HEK293 (cell line): ENCODE results near the gene FHIT.

ENCODE experiments used
- CTCF ChIA-PET: fragments of 350-600 bp; formaldehyde crosslinking; extraction: SDS; loops from one replicate; lab custom pipeline; 2021; ENCODE audit warnings: antibody characterized with exemption; lab: Yijun Ruan, JAX
- POLR2A ChIA-PET: fragments of 300-600 bp; formaldehyde crosslinking; extraction: SDS; loops from one replicate; lab custom pipeline; 2020; ENCODE audit warnings: antibody characterized with exemption, inconsistent platforms; lab: Yijun Ruan, JAX
- H3K27ac ChIP-seq: fragments of 200-500 bp; sonication (Bioruptor generic); 2 replicates; pipeline ENCODE4 v1.5.1; 2014; ENCODE audit warnings: low read depth, low read length, control low read depth, inconsistent platforms; ENCODE audit errors: extremely low read depth
- H3K36me3 ChIP-seq, 2 experiments: fragments of 200-500 bp in 1 of 2; sonication (Bioruptor generic) in 1 of 2; 1 replicate in 1 of 2; 2 replicates in 1 of 2; pipeline ENCODE4 v1.5.1; 2014 to 2017; ENCODE audit warnings: inconsistent platforms in 2 of 2, low read length in 2 of 2; ENCODE audit not compliant: control insufficient read depth in 2 of 2, insufficient read depth in 1 of 2
- H3K4me1 ChIP-seq: fragments of 200-500 bp; sonication (Bioruptor generic); 2 replicates; pipeline ENCODE4 v1.5.1; 2014; ENCODE audit warnings: mild to moderate bottlenecking, low read length, inconsistent platforms; ENCODE audit not compliant: control insufficient read depth, insufficient read depth
- H3K4me3 ChIP-seq: 2 replicates; pipeline ENCODE4 v1.5.1; 2011; ENCODE audit warnings: low read depth, mild to moderate bottlenecking, control low read depth, low read length, moderate library complexity
- H3K9me3 ChIP-seq: fragments of 200-500 bp; sonication (Bioruptor generic); 2 replicates; pipeline ENCODE4 v1.5.1; 2014; ENCODE audit warnings: low read depth, low read length, inconsistent platforms; ENCODE audit not compliant: control insufficient read depth, insufficient read depth
- BCL11A ChIP-seq: fragments of 450-650 bp; formaldehyde crosslinking; IDR thresholded peaks from 2 replicates; pipeline ENCODE4 v1.5.1; 2016; ENCODE audit warnings: low read depth, missing biosample characterization, missing genetic modification characterization
- FEZF1 ChIP-seq: fragments of 450-650 bp; formaldehyde crosslinking; IDR thresholded peaks from 2 replicates; pipeline ENCODE4 v1.5.1; 2016; ENCODE audit warnings: missing biosample characterization, missing genetic modification characterization
- HOXA7 ChIP-seq: sonication (generic); formaldehyde crosslinking; IDR thresholded peaks from 2 replicates; pipeline ENCODE4 v1.8.1; 2022; ENCODE audit warnings: missing genetic modification reagents, borderline replicate concordance
- IKZF3 ChIP-seq: fragments of 450-650 bp; IDR thresholded peaks from 2 replicates; pipeline ENCODE4 v1.5.0; 2018; ENCODE audit warnings: missing biosample characterization, mild to moderate bottlenecking, missing genetic modification characterization, moderate library complexity
- SP7 ChIP-seq: fragments of 450-650 bp; formaldehyde crosslinking; IDR thresholded peaks from 2 replicates; pipeline ENCODE4 v1.5.1; 2016; ENCODE audit warnings: missing biosample characterization, missing genetic modification characterization
- ZEB2 ChIP-seq: fragments of 450-650 bp; formaldehyde crosslinking; IDR thresholded peaks from 2 replicates; pipeline ENCODE4 v1.5.1; 2016; ENCODE audit warnings: missing biosample characterization, missing genetic modification characterization
- ZFP3 ChIP-seq: fragments of 450-650 bp; formaldehyde crosslinking; IDR thresholded peaks from 2 replicates; pipeline ENCODE4 v1.5.1; 2016; ENCODE audit warnings: low read depth, missing biosample characterization, missing genetic modification characterization
- ZIC2 ChIP-seq: fragments of 450-650 bp; formaldehyde crosslinking; IDR thresholded peaks from 2 replicates; pipeline ENCODE4 v1.5.1; 2016; ENCODE audit warnings: missing biosample characterization, missing genetic modification characterization
- ZNF114 ChIP-seq: fragments of 450-650 bp; formaldehyde crosslinking; IDR thresholded peaks from 2 replicates; pipeline ENCODE4 v1.5.0; 2017; ENCODE audit warnings: missing biosample characterization, missing genetic modification characterization
- ZNF121 ChIP-seq: fragments of 450-650 bp; formaldehyde crosslinking; IDR thresholded peaks from 2 replicates; pipeline ENCODE4 v1.5.1; 2016; ENCODE audit warnings: missing biosample characterization, missing genetic modification characterization
- ZNF146 ChIP-seq: fragments of 450-650 bp; formaldehyde crosslinking; IDR thresholded peaks from 2 replicates; pipeline ENCODE4 v1.5.1; 2016; ENCODE audit warnings: missing biosample characterization, missing genetic modification characterization
- ZNF16 ChIP-seq: fragments of 450-650 bp; formaldehyde crosslinking; IDR thresholded peaks from 2 replicates; pipeline ENCODE4 v1.5.1; 2016; ENCODE audit warnings: low read depth, missing biosample characterization, missing genetic modification characterization
- ZNF174 ChIP-seq: fragments of 450-650 bp; formaldehyde crosslinking; IDR thresholded peaks from 2 replicates; pipeline ENCODE4 v1.5.0; 2017; ENCODE audit warnings: missing biosample characterization, mild to moderate bottlenecking, missing genetic modification characterization
- ZNF221 ChIP-seq: fragments of 450-650 bp; formaldehyde crosslinking; IDR thresholded peaks from 2 replicates; pipeline ENCODE4 v1.5.1; 2017; ENCODE audit warnings: missing biosample characterization, missing genetic modification characterization, borderline replicate concordance
- ZNF223 ChIP-seq: fragments of 450-650 bp; formaldehyde crosslinking; IDR thresholded peaks from 2 replicates; pipeline ENCODE4 v1.5.1; 2016; ENCODE audit warnings: missing biosample characterization, missing genetic modification characterization
- ZNF23 ChIP-seq: fragments of 450-650 bp; formaldehyde crosslinking; IDR thresholded peaks from 2 replicates; pipeline ENCODE4 v1.5.1; 2016; ENCODE audit warnings: missing biosample characterization, missing genetic modification characterization, borderline replicate concordance
- ZNF274 ChIP-seq, 2 experiments: fragments of 200-500 bp in 1 of 2; fragments of 450-650 bp in 1 of 2; sonication (Bioruptor generic) in 1 of 2; formaldehyde crosslinking in 1 of 2; IDR thresholded peaks; 2 replicates each; pipeline versions ENCODE4 v1.5.1 to v1.6.1; 2014 to 2016; ENCODE audit warnings: borderline replicate concordance in 1 of 2, inconsistent platforms in 1 of 2, low read length in 1 of 2, missing biosample characterization in 1 of 2, missing genetic modification characterization in 1 of 2
- ZNF302 ChIP-seq: fragments of 450-650 bp; formaldehyde crosslinking; IDR thresholded peaks from 2 replicates; pipeline ENCODE4 v1.5.1; 2016; ENCODE audit warnings: missing biosample characterization, missing genetic modification characterization, low read depth
- ZNF311 ChIP-seq: fragments of 450-650 bp; formaldehyde crosslinking; IDR thresholded peaks from 2 replicates; pipeline ENCODE4 v1.5.1; 2017; ENCODE audit warnings: missing biosample characterization, missing genetic modification characterization, borderline replicate concordance
- ZNF354C ChIP-seq: fragments of 450-650 bp; formaldehyde crosslinking; IDR thresholded peaks from 2 replicates; pipeline ENCODE4 v1.5.1; 2016; ENCODE audit warnings: missing biosample characterization, missing genetic modification characterization, low read depth, borderline replicate concordance
- ZNF366 ChIP-seq: fragments of 450-650 bp; formaldehyde crosslinking; conservative IDR thresholded peaks from 2 replicates; pipeline ENCODE4 v1.5.1; 2016; ENCODE audit warnings: missing biosample characterization, missing genetic modification characterization
- ZNF404 ChIP-seq: fragments of 450-650 bp; formaldehyde crosslinking; IDR thresholded peaks from 2 replicates; pipeline ENCODE4 v1.5.1; 2017; ENCODE audit warnings: missing biosample characterization, missing genetic modification characterization
- ZNF48 ChIP-seq: fragments of 450-650 bp; formaldehyde crosslinking; IDR thresholded peaks from 2 replicates; pipeline ENCODE4 v1.5.1; 2016; ENCODE audit warnings: missing biosample characterization, missing genetic modification characterization
- ZNF529 ChIP-seq: fragments of 450-650 bp; formaldehyde crosslinking; IDR thresholded peaks from 2 replicates; pipeline ENCODE4 v1.5.1; 2017; ENCODE audit warnings: missing genetic modification characterization, missing biosample characterization; ENCODE audit not compliant: insufficient replicate concordance
- ZNF544 ChIP-seq: fragments of 450-650 bp; formaldehyde crosslinking; IDR thresholded peaks from 2 replicates; pipeline ENCODE4 v1.5.0; 2017; ENCODE audit warnings: missing biosample characterization, missing genetic modification characterization
- ZNF548 ChIP-seq: fragments of 450-650 bp; formaldehyde crosslinking; IDR thresholded peaks from 2 replicates; pipeline ENCODE4 v1.5.1; 2016; ENCODE audit warnings: missing biosample characterization, missing genetic modification characterization
- ZNF555 ChIP-seq: fragments of 450-650 bp; formaldehyde crosslinking; conservative IDR thresholded peaks from 2 replicates; pipeline ENCODE4 v1.5.1; 2017; ENCODE audit warnings: missing biosample characterization, mild to moderate bottlenecking, missing genetic modification characterization, inconsistent platforms
- ZNF571 ChIP-seq: fragments of 450-650 bp; formaldehyde crosslinking; IDR thresholded peaks from 2 replicates; pipeline ENCODE4 v1.5.0; 2017; ENCODE audit warnings: missing biosample characterization, missing genetic modification characterization
- ZNF654 ChIP-seq: fragments of 450-650 bp; formaldehyde crosslinking; IDR thresholded peaks from 2 replicates; pipeline ENCODE4 v1.5.1; 2016; ENCODE audit warnings: low read depth, missing biosample characterization, missing genetic modification characterization
- ZNF660 ChIP-seq: fragments of 450-650 bp; IDR thresholded peaks from 2 replicates; pipeline ENCODE4 v1.5.1; 2018; ENCODE audit warnings: missing biosample characterization, mild to moderate bottlenecking, missing genetic modification characterization
- ZNF707 ChIP-seq: fragments of 450-650 bp; formaldehyde crosslinking; IDR thresholded peaks from 2 replicates; pipeline ENCODE4 v1.5.1; 2016; ENCODE audit warnings: missing biosample characterization, missing genetic modification characterization
- ZXDB ChIP-seq: fragments of 450-650 bp; formaldehyde crosslinking; IDR thresholded peaks from 2 replicates; pipeline ENCODE4 v1.5.1; 2016; ENCODE audit warnings: missing biosample characterization, missing genetic modification characterization
- TF ChIP-seq, protein P1 (sequence below): fragments of 450-650 bp; formaldehyde crosslinking; IDR thresholded peaks from 2 replicates; pipeline ENCODE4 v1.5.1; 2016; ENCODE audit warnings: missing biosample characterization, missing genetic modification characterization

FHIT gene

DNA sequence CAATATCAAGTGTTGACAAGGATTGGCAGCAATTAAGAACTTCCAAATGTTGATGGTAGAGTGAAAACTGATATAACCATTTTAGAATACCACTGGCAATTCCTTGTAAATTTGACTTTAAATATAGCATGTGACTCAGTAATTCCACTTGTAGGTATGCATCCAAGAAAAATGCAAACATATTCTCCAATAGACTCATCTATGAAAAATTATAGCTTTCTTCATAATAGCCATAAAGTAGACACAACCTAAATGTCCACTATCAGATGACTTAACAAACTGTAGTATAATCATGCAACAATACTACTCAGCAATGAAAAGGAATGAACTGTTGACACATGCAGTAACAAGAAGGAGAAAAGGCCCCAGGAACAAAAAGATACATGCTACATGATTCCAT is 988.1 kb downstream of the FHIT start:
- no peak for TF ChIP-seq ZNF146 (tag by site-specific recombination)
- no peak for TF ChIP-seq ZNF654 (tag by site-specific recombination)
- no peak for TF ChIP-seq ZNF571
- TF ChIP-seq ZNF174 = no peak
- TF ChIP-seq ZXDB (tag by site-specific recombination) = no peak
- TF ChIP-seq ZNF23 (tag by site-specific recombination) = no peak
- no peak for TF ChIP-seq ZFP3 (tag by site-specific recombination)
- TF ChIP-seq ZNF366 (tag by site-specific recombination) = no peak
- TF ChIP-seq ZNF548 (tag by site-specific recombination) = no peak
- no peak for TF ChIP-seq ZNF16 (tag by site-specific recombination)
- no peak for TF ChIP-seq ZNF544 (tag by site-specific recombination)
- TF ChIP-seq, all 188 proteins: peak for 0
- Histone ChIP-seq H3K9me3 (no peaks in the 10 kb centered on the region), H3K4me3 (no peak overlapping the region), H3K36me3 (no peaks in the 10 kb centered on the region), H3K27ac (no peak overlapping the region), H3K4me1 (no peaks in the 10 kb centered on the region)
- ChIA-PET POLR2A (no interaction called here), CTCF (no interaction called here)

DNA sequence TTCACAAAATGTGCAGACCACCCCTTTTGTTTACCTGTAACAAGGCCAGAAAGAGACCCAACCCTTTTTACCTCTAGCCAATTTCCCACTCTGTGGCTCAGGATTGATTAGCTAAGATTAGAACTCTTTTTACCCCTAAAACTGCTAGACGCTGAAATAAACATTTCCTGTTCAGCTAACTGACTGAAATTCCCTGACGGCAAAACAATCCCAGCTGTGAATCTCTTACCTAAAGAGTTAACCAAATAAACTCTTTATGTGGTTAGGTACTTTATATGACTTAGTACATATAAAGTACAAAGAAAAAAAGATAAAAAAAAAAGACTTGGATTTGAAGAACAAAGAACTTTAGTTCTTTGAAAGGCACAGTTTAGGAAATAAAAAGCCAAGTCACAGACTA is 988.7 kb downstream of the FHIT start:
- no peaks in the 10 kb centered on the region for H3K9me3 ChIP-seq
- no peak overlapping the region for H3K27ac ChIP-seq
- POLR2A ChIA-PET = no interaction called here
- no peaks in the 10 kb centered on the region for H3K36me3 ChIP-seq
- TF ChIP-seq IKZF3 (tag by site-specific recombination) = no peak
- TF ChIP-seq ZNF354C (tag by site-specific recombination) = no peak
- no peak for TF ChIP-seq ZNF274 (IDR thresholded peaks at IDR 0.05; ENCODE audit: low read length)
- TF ChIP-seq ZNF274 (tag by site-specific recombination; IDR thresholded peaks at IDR 0.05; ENCODE audit: borderline replicate concordance) = no peak
- no peak for TF ChIP-seq ZNF48
- no peak for TF ChIP-seq FEZF1
- TF ChIP-seq ZNF707 (tag by site-specific recombination) = no peak
- no peak for TF ChIP-seq ZNF223 (tag by site-specific recombination)
- TF ChIP-seq ZXDB (tag by site-specific recombination) = no peak
- TF ChIP-seq ZIC2 = no peak
- no peak for TF ChIP-seq ZNF121 (tag by site-specific recombination)
- TF ChIP-seq ZNF555 = no peak
- no peak for TF ChIP-seq SP7 (tag by site-specific recombination)
- TF ChIP-seq, all 188 proteins: peak for 0
- Histone ChIP-seq H3K4me3 (no peak overlapping the region), H3K4me1 (no peaks in the 10 kb centered on the region)
- CTCF ChIA-PET = no interaction called here

DNA sequence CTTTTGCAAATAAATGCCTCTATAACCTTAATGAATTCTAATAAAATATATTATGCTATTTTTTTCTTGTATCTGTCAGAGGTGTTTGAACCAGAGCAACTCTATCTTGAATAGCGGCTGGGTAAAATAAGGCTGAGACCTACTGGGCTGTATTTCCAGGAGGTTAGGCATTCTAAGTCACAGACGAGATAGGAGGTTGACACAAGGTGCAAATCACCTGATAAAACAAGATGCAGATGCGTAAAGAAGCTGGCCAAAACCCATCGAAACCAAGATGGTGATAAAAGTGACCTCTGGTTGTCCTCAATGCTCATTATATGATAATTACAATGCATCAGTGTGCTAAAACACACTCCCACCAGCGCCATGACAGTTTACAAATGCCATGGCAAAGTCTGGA is 990.7 kb downstream of the FHIT start:
- Histone ChIP-seq H3K36me3 (no peaks in the 10 kb centered on the region), H3K27ac (no peak overlapping the region), H3K4me3 (no peak overlapping the region), H3K4me1 (no peaks in the 10 kb centered on the region), H3K9me3 (no peaks in the 10 kb centered on the region)
- CTCF ChIA-PET = interaction anchor here (0.7 kb wide), 2 partner anchors 351 to 1036 kb away, joined by 3 read pairs; no protein-coding TSS in a partner anchor
- no peak for TF ChIP-seq ZNF404
- TF ChIP-seq ZNF221 = no peak
- no peak for TF ChIP-seq ZNF311 (tag by site-specific recombination)
- TF ChIP-seq ZNF660 (tag by site-specific recombination) = no peak
- no peak for TF ChIP-seq ZNF114 (tag by site-specific recombination)
- no peak for TF ChIP-seq BCL11A (tag by site-specific recombination)
- no peak for TF ChIP-seq HOXA7
- no peak for TF ChIP-seq ZNF529 (tag by site-specific recombination)
- TF ChIP-seq, protein P1, sequence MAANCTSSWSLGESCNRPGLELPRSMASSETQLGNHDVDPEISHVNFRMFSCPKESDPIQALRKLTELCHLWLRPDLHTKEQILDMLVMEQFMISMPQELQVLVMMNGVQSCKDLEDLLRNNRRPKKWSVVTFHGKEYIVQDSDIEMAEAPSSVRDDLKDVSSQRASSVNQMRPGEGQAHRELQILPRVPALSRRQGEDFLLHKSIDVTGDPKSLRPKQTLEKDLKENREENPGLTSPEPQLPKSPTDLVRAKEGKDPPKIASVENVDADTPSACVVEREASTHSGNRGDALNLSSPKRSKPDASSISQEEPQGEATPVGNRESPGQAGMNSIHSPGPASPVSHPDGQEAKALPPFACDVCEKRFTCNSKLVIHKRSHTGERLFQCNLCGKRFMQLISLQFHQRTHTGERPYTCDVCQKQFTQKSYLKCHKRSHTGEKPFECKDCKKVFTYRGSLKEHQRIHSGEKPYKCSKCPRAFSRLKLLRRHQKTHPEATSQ (tag by site-specific recombination) = no peak
- TF ChIP-seq ZEB2 (tag by site-specific recombination) = no peak
- no peak for TF ChIP-seq ZNF302 (tag by site-specific recombination)
- POLR2A ChIA-PET = no interaction called here
